Pancreas (tissue), 10 donors: Measurements from ENCODE around the gene TP53INP2. TPM values are rescaled to one million over a fixed set of nuclear protein-coding genes. Genes with fewer than 3 reads are reported as not detected.
A peak's percentile ranks its signal among the peaks of the same experiment; 100 is the strongest.
"Not testable (repeated sequence)": the region's sequence is repeated elsewhere in the genome, so short reads cannot be mapped to it uniquely, and the experiment has no call there.

Source experiments
- ATAC-seq, 4 donors: fragments of 200-7000 bp; cut with Tn5 transposase; one replicate each; pipeline versions ENCODE4 v1.8.0 to v1.9.1; 2020; ENCODE audit warnings: mild to moderate bottlenecking in 4 of 4, moderate library complexity in 4 of 4
- DNase-seq, 6 donors: peaks; one replicate each; pipeline ENCODE4 v3.0.0-alpha.2; 2020
- FAIRE-seq: peaks from 2 replicates; lab custom pipeline; 2012; peaks lifted over from hg19 to GRCh38; lab: Jason Lieb, UNC
- H3K27ac ChIP-seq, 4 donors: fragments of 200-600 bp; sonication (generic); 1 replicate in 3 of 4; 2 replicates in 1 of 4; pipeline versions ENCODE4 v1.5.0 to v1.8.0; 2020
- H3K27me3 ChIP-seq, 4 donors: fragments of 200-600 bp; one replicate each; pipeline ENCODE4 v1.8.0; 2021
- H3K36me3 ChIP-seq, 3 donors: fragments of 200-600 bp; sonication (generic) in 1 of 3; one replicate each; pipeline versions ENCODE4 v1.5.0 to v1.8.0; 2020 to 2021
- H3K4me1 ChIP-seq, 3 donors: fragments of 200-600 bp; one replicate each; pipeline ENCODE4 v1.8.0; 2021
- H3K4me3 ChIP-seq, 4 donors: fragments of 200-600 bp; sonication (generic) in 2 of 4; one replicate each; pipeline versions ENCODE4 v1.5.0 to v1.8.0; 2020 to 2021
- H3K9me3 ChIP-seq, 4 donors: fragments of 200-600 bp; one replicate each; pipeline ENCODE4 v1.8.0; 2021
- WGBS, 2 donors: extraction: QIAGEN DNeasy Blood & Tissue Kit; methylation state at CpG; one replicate each; pipeline ENCODE4 v1.1.7; 2013; 5-methylcytosine and 5-hydroxymethylcytosine counted together
- intact Hi-C, 3 donors: fragments of 100-400 bp; cut with DNase I; formaldehyde crosslinking; loops; one replicate each; pipeline versions ENCODE4 v1.11.1 to v1.14.2; 2022
- polyA plus RNA-seq, 2 donors: library from polyadenylated mRNA; stranded (reverse); fragments of 200-250 nt; gene quantifications; one replicate each; pipeline ENCODE4 v1.2.3, GENCODE V29; 2013
- total RNA-seq, 6 donors: library from RNA; stranded (reverse); fragmentation: NEBNext Ultra II Directional in 4 of 6; extraction: Animal tissue kit (Norgen Biotek cat#: 25700) in 4 of 6; gene quantifications; one replicate each; pipeline versions ENCODE4 v1.2.1 to v1.2.4, GENCODE V29; 2021 to 2023
- TF ChIP-seq, protein P1 (sequence below), 4 donors: fragments of 200-600 bp; sonication (generic) in 3 of 4; IDR thresholded peaks; one replicate each; pipeline versions ENCODE4 v1.5.0 to v1.8.0; 2021; ENCODE audit warnings: antibody characterized with exemption in 4 of 4
- donor health status: healthy with polysubstance abuse.
- donor health status: DM: no; HTN: no; CAD: no; lungs with moderate emphysema.
- donor health status: DM: no; HTN: no; CAD: no.
- donor health status: control.
- donor health status: control.
- donor health status: Bipolar disorder and iron deficiency.
- donor health status: DM: yes; HTN: yes; CAD: no.
- donor health status: DM: no; HTN: no; CAD: no.
- donor health status: DM: no; HTN: no; CAD: no.
- donor health status: DM: yes; HTN: yes; CAD: no.

Gene TP53INP2
- total and polyA plus RNA-seq, 8 donors, result 3.8 to 7.9 (median 4.8) TPM

DNA sequence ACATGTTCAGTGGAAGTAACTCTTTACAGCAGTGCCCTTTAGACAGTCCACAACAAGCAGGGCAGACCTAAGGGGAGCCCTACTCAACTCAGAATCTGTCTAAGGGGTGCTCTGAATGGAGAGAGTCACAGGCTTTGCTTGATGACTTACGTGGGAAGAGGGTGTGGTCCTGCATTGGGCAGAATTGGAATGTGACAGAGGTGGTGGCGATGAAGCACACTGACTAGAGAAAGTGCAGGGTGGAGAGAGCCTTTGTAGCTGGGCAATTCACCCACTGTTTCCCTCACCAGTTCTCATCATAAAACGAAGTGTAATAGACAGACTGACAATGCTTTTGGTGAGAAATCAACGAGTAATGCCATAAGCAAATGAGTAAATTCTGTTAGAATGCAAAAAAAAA is 11.2 kb downstream of the TP53INP2 start:
- DNase-seq (no peak), ATAC-seq (no peak), FAIRE-seq (no peak)
- no peak overlapping the region for H3K4me3 ChIP-seq
- H3K27ac ChIP-seq, result no peak overlapping the region
- H3K4me1 ChIP-seq, result no peaks in the 10 kb centered on the region
- no peaks in the 10 kb centered on the region for H3K9me3 ChIP-seq
- no peaks in the 10 kb centered on the region for H3K27me3 ChIP-seq
- intact Hi-C loops, result no loop called here
- WGBS, 2 donors, result 93 to 99% methylated on average over 4 of the region's 4 CpGs
- TF ChIP-seq, protein P1, sequence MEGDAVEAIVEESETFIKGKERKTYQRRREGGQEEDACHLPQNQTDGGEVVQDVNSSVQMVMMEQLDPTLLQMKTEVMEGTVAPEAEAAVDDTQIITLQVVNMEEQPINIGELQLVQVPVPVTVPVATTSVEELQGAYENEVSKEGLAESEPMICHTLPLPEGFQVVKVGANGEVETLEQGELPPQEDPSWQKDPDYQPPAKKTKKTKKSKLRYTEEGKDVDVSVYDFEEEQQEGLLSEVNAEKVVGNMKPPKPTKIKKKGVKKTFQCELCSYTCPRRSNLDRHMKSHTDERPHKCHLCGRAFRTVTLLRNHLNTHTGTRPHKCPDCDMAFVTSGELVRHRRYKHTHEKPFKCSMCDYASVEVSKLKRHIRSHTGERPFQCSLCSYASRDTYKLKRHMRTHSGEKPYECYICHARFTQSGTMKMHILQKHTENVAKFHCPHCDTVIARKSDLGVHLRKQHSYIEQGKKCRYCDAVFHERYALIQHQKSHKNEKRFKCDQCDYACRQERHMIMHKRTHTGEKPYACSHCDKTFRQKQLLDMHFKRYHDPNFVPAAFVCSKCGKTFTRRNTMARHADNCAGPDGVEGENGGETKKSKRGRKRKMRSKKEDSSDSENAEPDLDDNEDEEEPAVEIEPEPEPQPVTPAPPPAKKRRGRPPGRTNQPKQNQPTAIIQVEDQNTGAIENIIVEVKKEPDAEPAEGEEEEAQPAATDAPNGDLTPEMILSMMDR (IDR thresholded peaks at IDR 0.05), result no peak
- peaks cover 0 to 4% (median 0%) of the 10 kb centered on the region in 3 donors for H3K36me3 ChIP-seq

- no peak for FAIRE-seq
- H3K9me3 ChIP-seq, result no peaks in the 10 kb centered on the region
- intact Hi-C loops, result no loop called here
- DNase-seq, result no peak
- H3K36me3 ChIP-seq, result peaks cover 0 to 4% (median 0%) of the 10 kb centered on the region in 3 donors
- H3K27me3 ChIP-seq, result no peaks in the 10 kb centered on the region
- no peak for ATAC-seq
- no peaks in the 10 kb centered on the region for H3K4me1 ChIP-seq
- TF ChIP-seq, protein P1 (IDR thresholded peaks at IDR 0.05), result no peak
- 94 to 100% methylated on average over 2 of the region's 2 CpGs for WGBS, 2 donors
- no peak overlapping the region for H3K4me3 ChIP-seq
- H3K27ac ChIP-seq, result no peak overlapping the region
These were observed 12.7 kb downstream of the TP53INP2 start for GRCh38 chr20:34716921-34717229.

- Histone ChIP-seq H3K27me3 (no peaks in the 10 kb centered on the region), H3K9me3 (no peaks in the 10 kb centered on the region), H3K4me1 (no peaks in the 10 kb centered on the region), H3K36me3 (peaks cover 0 to 4% (median 0%) of the 10 kb centered on the region in 3 donors), H3K27ac (no peak overlapping the region), H3K4me3 (no peak overlapping the region)
- ATAC-seq (no peak), DNase-seq (no peak), FAIRE-seq (no peak)
- intact Hi-C loops, result no loop called here
- TF ChIP-seq, protein P1 (IDR thresholded peaks at IDR 0.05), result no peak
- 83 to 91% methylated on average over 9 of the region's 9 CpGs for WGBS, 2 donors
These were observed 13.3 kb downstream of the TP53INP2 start for GRCh38 chr20:34717230-34718095.

- H3K27ac ChIP-seq, DNase-seq, H3K4me3 ChIP-seq, intact Hi-C loops, ATAC-seq, H3K9me3 ChIP-seq, H3K4me1 ChIP-seq, H3K36me3 ChIP-seq, FAIRE-seq, H3K27me3 ChIP-seq: not testable (repeated sequence)
- WGBS, 2 donors, result 92 to 94% methylated on average over 13 of the region's 13 CpGs
These were observed 15.3 kb downstream of the TP53INP2 start for GRCh38 chr20:34719242-34720017.

GRCh38 chr20:34720266-34720665 is 16.1 kb downstream of the TP53INP2 start:
- no peaks in the 10 kb centered on the region for H3K9me3 ChIP-seq
- H3K27ac ChIP-seq, result no peak overlapping the region
- WGBS, 2 donors, result 38 to 47% methylated on average over 2 of the region's 2 CpGs
- FAIRE-seq (no peak), DNase-seq (no peak), ATAC-seq (peak in 2 of 4 donors; percentile 54 to 56)
- no peaks in the 10 kb centered on the region for H3K27me3 ChIP-seq
- intact Hi-C loops, result no loop called here
- H3K4me3 ChIP-seq, result no peak overlapping the region
- TF ChIP-seq, protein P1 (IDR thresholded peaks at IDR 0.05), result no peak
- peaks cover 0 to 3% (median 2%) of the 10 kb centered on the region in 3 donors for H3K36me3 ChIP-seq
- no peaks in the 10 kb centered on the region for H3K4me1 ChIP-seq

DNA sequence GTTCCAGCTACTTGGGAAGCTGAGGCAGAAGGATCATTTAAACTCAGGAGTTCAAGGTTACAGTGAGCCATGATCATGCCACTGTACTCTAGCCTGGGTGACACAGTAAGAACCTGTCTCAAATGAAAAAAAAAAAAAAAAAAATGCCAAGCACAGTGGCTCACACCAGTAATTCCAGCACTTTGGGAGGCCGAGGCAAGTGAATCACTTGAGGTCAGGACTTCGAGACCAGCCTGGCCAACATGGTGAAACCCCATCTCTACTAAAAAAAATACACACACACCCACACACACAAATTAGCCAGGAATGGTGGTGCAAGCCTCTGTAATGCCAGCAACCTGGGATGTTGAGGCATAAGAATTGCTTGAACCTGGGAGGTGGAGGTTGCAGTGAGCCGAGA is 18.4 kb downstream of the TP53INP2 start:
- peaks cover 0 to 13% (median 10%) of the 10 kb centered on the region in 3 donors for H3K36me3 ChIP-seq
- H3K27me3 ChIP-seq, H3K4me3 ChIP-seq, DNase-seq, H3K4me1 ChIP-seq, H3K9me3 ChIP-seq, H3K27ac ChIP-seq, intact Hi-C loops, FAIRE-seq, ATAC-seq: not testable (repeated sequence)
- WGBS, 2 donors, result 98 to 100% methylated on average over 3 of the region's 3 CpGs
